HUDEP-2 (cell line): ENCODE data around the gene MYL9.
"Not testable (repeated sequence)": the region's sequence is repeated elsewhere in the genome, so short reads cannot be mapped to it uniquely, and the experiment has no call there.

ENCODE experiments used
- DNase-seq, 76 experiments: peaks; one replicate each; lab custom pipeline; 2025; ENCODE audit not compliant: unreplicated experiment in 76 of 76; lab: John Stamatoyannopoulos, UW

MYL9 gene

GRCh38 chr20:36548704-36549627 lies 7.6 kb downstream of the MYL9 start:
- DNase-seq, result no peak

- DNase-seq, result no peak
These were observed 8.3 kb downstream of the MYL9 start for GRCh38 chr20:36549628-36549941.

GRCh38 chr20:36549942-36550789 lies 8.8 kb downstream of the MYL9 start:
- DNase-seq, result no peak

GRCh38 chr20:36550790-36551299 lies 9.5 kb downstream of the MYL9 start:
- DNase-seq, result no peak

DNA sequence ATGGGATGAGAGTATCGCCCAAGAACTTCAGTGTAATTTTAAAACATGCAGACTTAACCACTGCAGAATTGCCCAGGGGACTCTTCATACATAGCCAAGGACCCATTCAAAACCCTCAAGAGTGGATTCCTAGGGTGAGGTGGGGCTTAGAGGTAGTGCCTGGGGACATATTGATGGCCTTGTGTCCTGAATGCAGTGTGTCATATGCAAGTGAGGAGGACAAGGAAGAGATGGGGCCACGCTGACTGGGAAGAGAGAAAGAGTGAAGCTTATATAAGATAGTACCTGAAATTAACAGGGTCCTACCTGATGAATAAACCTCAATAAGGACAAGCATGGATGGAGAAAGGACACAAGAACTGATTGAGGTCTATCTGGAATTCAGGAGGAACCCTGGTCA lies 13.9 kb downstream of the MYL9 start:
- no peak for DNase-seq

DNA sequence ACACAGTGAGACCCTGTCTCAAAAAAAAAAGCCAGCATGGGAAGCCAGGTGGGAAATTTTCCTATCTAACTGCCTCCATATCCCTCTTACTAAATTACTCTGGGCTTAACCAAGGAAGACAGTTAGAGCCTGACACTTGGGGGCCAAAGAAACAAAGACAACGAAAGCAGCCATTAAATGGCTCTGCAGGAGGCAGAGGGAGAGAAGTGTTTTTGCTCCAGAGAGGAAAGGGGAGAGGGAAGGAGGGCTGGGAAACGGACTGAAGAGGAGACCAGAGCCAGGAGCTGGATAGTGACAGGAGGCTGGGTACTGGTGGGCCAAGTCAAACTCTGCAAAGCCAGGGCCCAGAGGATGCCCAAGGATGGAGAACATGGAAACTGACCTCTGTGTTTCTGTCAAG lies 21.4 kb downstream of the MYL9 start:
- no peak for DNase-seq

- no peak for DNase-seq
These were observed 22.1 kb downstream of the MYL9 start for GRCh38 chr20:36563374-36563773.

GRCh38 chr20:36564078-36564725 lies 22.9 kb downstream of the MYL9 start:
- not testable (repeated sequence) for DNase-seq

- not testable (repeated sequence) for DNase-seq
These were observed 23.4 kb downstream of the MYL9 start for GRCh38 chr20:36564726-36565121.

DNA sequence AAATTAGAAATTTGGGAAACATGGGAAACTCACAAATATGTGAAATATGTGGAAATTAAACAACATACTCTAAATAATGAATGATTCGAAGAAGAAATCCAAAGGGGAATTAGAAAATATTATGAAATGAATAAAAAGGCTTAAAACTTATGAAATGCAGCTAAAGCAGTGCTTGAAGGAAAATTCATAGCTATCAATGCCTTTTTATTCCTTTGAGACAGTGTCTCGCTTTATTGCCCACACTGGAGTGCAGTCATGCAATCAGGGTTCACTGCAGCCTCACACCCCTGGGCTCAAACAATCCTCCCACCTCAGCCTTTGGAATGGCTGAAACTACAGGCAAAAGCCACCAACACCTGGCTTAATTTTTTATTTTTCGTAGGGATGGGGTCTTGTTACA lies 24.2 kb downstream of the MYL9 start:
- no peak for DNase-seq

GRCh38 chr20:36569847-36570429 lies 28.6 kb downstream of the MYL9 start:
- DNase-seq, result no peak

GRCh38 chr20:36571564-36572504 lies 30.5 kb downstream of the MYL9 start:
- DNase-seq, result no peak

GRCh38 chr20:36572701-36573102 lies 31.4 kb downstream of the MYL9 start:
- DNase-seq, result peak in 15 of 76 experiments; percentile 5 to 50 (median 31)

DNA sequence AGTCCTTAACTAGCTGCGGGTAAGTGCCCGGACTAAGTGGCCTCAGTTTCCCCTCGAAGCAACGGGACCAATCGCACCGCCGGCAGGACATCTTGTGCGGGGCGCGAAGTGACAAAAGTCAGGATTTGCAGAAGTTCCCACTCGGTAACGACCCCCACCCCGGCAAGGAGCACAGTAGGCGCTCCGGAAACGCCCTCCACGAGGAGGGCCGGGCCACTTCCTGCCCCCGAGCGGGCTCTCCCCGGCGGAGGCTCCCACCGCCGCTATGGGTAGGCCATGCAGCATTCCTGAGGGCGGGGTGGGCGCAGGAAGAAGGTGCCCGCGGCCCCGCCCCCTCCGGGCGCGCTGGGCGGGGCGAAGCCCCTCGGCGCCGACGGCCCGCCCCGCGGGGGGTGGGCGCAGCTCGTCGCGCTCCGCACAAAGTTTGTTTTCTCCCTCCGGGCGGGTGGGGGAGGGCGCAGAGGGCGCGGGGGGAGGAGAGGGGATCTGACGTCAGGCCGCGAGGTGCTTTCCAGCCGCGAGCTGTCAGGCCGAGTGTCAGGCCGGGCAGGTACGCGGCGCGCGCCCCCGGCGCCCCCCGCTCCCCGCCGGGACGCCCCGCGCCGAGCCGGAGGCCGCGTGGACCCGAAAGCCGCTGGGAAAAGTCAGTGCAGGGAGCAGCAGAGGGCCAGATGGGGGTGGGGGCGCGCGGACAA lies 31.9 kb downstream of the MYL9 start, which contains the start of gene TGIF2:
Gene TGIF2, plus strand, starts transcription at position 495 of the 695 bp plus-strand sequence. CDS start 5,178 bp downstream, outside the sequence.
- DNase-seq, result peak in 63 of 76 experiments; percentile 16 to 83 (median 58)

- DNase-seq, result peak in 6 of 76 experiments; percentile 2 to 20 (median 18)
These were observed 32.6 kb downstream of the MYL9 start for GRCh38 chr20:36573798-36574365.

GRCh38 chr20:36574366-36575135 lies 33.2 kb downstream of the MYL9 start:
- peak in 49 of 76 experiments; percentile 1 to 68 (median 34) for DNase-seq

DNA sequence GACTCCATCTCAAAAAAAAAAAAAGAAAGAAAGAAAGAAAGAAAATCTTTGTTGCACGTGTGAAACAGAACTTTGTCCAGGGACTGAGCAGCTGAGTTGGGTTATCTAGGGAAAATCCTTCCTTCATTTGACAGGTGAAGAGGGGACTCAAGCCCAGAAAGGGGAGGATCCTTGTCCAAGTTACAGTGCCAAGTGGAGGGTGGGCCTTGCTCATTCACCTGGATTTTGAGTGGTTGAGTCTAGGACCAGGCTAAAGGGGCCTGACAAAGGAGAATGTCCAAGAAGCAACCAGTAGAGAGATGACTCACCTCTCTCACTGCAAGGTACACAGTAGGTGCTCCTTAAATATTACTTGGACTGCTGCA lies 34.7 kb downstream of the MYL9 start:
- DNase-seq, result no peak
